ENCODE measurements around the gene HAPSTR1. TPM values are rescaled to one million over a fixed set of nuclear protein-coding genes. Genes with fewer than 3 reads are reported as not detected.
"Not testable (repeated sequence)": the region's sequence is repeated elsewhere in the genome, so short reads cannot be mapped to it uniquely, and the experiment has no call there.

Gene HAPSTR1
- polyA plus RNA-seq, 3 donors: 7.2 to 58.9 (median 11.1) TPM

- Histone ChIP-seq H3K27me3 (ENCODE audit: control insufficient read depth in 2 of 2, insufficient read depth in 2 of 2, low read length in 2 of 2) (peaks cover 0 to 2% of the 10 kb centered on the region in 2 donors), H3K9ac (ENCODE audit: insufficient read depth, low read length, poor library complexity, severe bottlenecking) (no peak overlapping the region), H2AFZ (ENCODE audit: insufficient read depth, low read depth, low read length, poor library complexity, severe bottlenecking) (no peak overlapping the region), H4K20me1 (ENCODE audit: insufficient read depth, low read length) (no peaks in the 10 kb centered on the region), H3K9me3 (replicated peaks in 1 of 2; ENCODE audit: control insufficient read depth in 1 of 2, insufficient read depth in 1 of 2, low read length in 2 of 2) (peaks cover 0 to 7% of the 10 kb centered on the region in 2 donors), H3K4me1 (ENCODE audit: control insufficient read depth in 1 of 2, insufficient read depth in 2 of 2, low read length in 2 of 2) (peaks cover 9 to 10% of the 10 kb centered on the region in 2 donors), H3K36me3 (replicated peaks in 1 of 2; ENCODE audit: control insufficient read depth in 1 of 2, insufficient read depth in 2 of 2, low read length in 2 of 2) (no peaks in the 10 kb centered on the region), H3K4me2 (replicated peaks; ENCODE audit: extremely low read depth, low read length, poor library complexity, severe bottlenecking) (no peak overlapping the region), H3K4me3 (replicated peaks in 1 of 3; ENCODE audit: low read depth in 2 of 3, low read length in 3 of 3) (no peak overlapping the region), H3K79me2 (ENCODE audit: insufficient read depth, low read length) (no peaks in the 10 kb centered on the region), H3K27ac (ENCODE audit: low read depth in 1 of 2, low read length in 2 of 2) (no peak overlapping the region)
- Mint-ChIP-seq H3K27ac (peak overlapping the region in 1 of 7 donors; percentile 42), H3K27me3 (ENCODE audit: low read depth in 3 of 3) (peaks cover 7 to 14% (median 10%) of the 10 kb centered on the region in 3 donors), H3K36me3 (peaks cover 0 to 2% of the 10 kb centered on the region in 2 donors), H3K4me1 (peaks cover 10% of the 10 kb centered on the region), H3K4me3 (no peak overlapping the region), H3K9me3 (peaks cover 0 to 16% (median 8%) of the 10 kb centered on the region in 7 donors)
- intact Hi-C loops (cut with micrococcal nuclease): no loop called here
- no peak for DNase-seq
- WGBS (ENCODE audit: insufficient coverage): 91% methylated on average over 13 of the region's 15 CpGs
- TF ChIP-seq CTCF (IDR thresholded peaks at IDR 0.05): no peak
Measured at GRCh38 chr16:9042964-9043680, 48.3 kb upstream of the HAPSTR1 start.

- H3K27ac Mint-ChIP-seq; H2AFZ ChIP-seq (ENCODE audit: insufficient read depth, low read depth, low read length, poor library complexity, severe bottlenecking); DNase-seq; H3K36me3 ChIP-seq (replicated peaks in 1 of 2; ENCODE audit: control insufficient read depth in 1 of 2, insufficient read depth in 2 of 2, low read length in 2 of 2); H3K9ac ChIP-seq (ENCODE audit: insufficient read depth, low read length, poor library complexity, severe bottlenecking); H3K9me3 ChIP-seq (replicated peaks in 1 of 2; ENCODE audit: control insufficient read depth in 1 of 2, insufficient read depth in 1 of 2, low read length in 2 of 2); H3K4me3 Mint-ChIP-seq; H3K4me3 ChIP-seq (replicated peaks in 1 of 3; ENCODE audit: low read depth in 2 of 3, low read length in 3 of 3); intact Hi-C loops (cut with micrococcal nuclease); H3K79me2 ChIP-seq (ENCODE audit: insufficient read depth, low read length); H3K36me3 Mint-ChIP-seq; H3K27ac ChIP-seq (ENCODE audit: low read depth in 1 of 2, low read length in 2 of 2); H4K20me1 ChIP-seq (ENCODE audit: insufficient read depth, low read length); H3K4me2 ChIP-seq (replicated peaks; ENCODE audit: extremely low read depth, low read length, poor library complexity, severe bottlenecking); H3K27me3 ChIP-seq (ENCODE audit: control insufficient read depth in 2 of 2, insufficient read depth in 2 of 2, low read length in 2 of 2): not testable (repeated sequence)
- Mint-ChIP-seq H3K4me1 (peaks cover 13% of the 10 kb centered on the region), H3K27me3 (ENCODE audit: low read depth in 3 of 3) (peaks cover 2 to 15% (median 15%) of the 10 kb centered on the region in 3 donors), H3K9me3 (peaks cover 0 to 17% (median 8%) of the 10 kb centered on the region in 7 donors)
- no CpG with 5 or more reads among the region's 3 CpGs for WGBS (ENCODE audit: insufficient coverage)
- peaks cover 12 to 13% of the 10 kb centered on the region in 2 donors for H3K4me1 ChIP-seq (ENCODE audit: control insufficient read depth in 1 of 2, insufficient read depth in 2 of 2, low read length in 2 of 2)
Measured at GRCh38 chr16:9045562-9045961, 45.9 kb upstream of the HAPSTR1 start.

All from CD14-positive monocyte (primary cell).